ENCODE results near the gene SATB1.

GRCh38 chr3:18415839-18416238 lies 9.3 kb downstream of the SATB1 start:
- TF ChIP-seq ZNF274 (IDR thresholded peaks at IDR 0.05; ENCODE audit: low read depth, low read length) (no peak), YY1 (IDR thresholded peaks at IDR 0.05; ENCODE audit: insufficient read depth, insufficient read length) (no peak)

Data from NT2/D1 (cell line).